Type B pancreatic cell (in vitro differentiated cells): ENCODE measurements around the gene IFI6. TPM values are rescaled to one million over a fixed set of nuclear protein-coding genes. Genes with fewer than 3 reads are reported as not detected.

Source experiments
- DNase-seq: peaks from one replicate; pipeline ENCODE4 v3.0.0; 2021; ENCODE audit warnings: mixed read lengths; ENCODE audit not compliant: unreplicated experiment; ENCODE audit errors: extremely low spot score
- H3K27ac Mint-ChIP-seq: 2 replicates; pipeline ENCODE4 v1.8.0; 2021; ENCODE audit warnings: mild to moderate bottlenecking, mixed read lengths
- H3K27me3 Mint-ChIP-seq: 2 replicates; pipeline ENCODE4 v1.8.0; 2021; ENCODE audit warnings: mixed read lengths
- H3K36me3 Mint-ChIP-seq: 2 replicates; pipeline ENCODE4 v1.8.0; 2021; ENCODE audit warnings: mixed read lengths
- H3K4me1 Mint-ChIP-seq: one replicate; pipeline ENCODE4 v1.8.0; 2021; ENCODE audit warnings: mixed read lengths; ENCODE audit not compliant: unreplicated experiment
- H3K4me3 Mint-ChIP-seq: 2 replicates; pipeline ENCODE4 v1.8.0; 2021; ENCODE audit warnings: mild to moderate bottlenecking, mixed read lengths
- H3K9me3 Mint-ChIP-seq: 2 replicates; pipeline ENCODE4 v1.8.0; 2021; ENCODE audit warnings: mixed read lengths
- CTCF ChIP-seq: fragments of 200-600 bp; sonication (generic); conservative IDR thresholded peaks from 2 replicates; pipeline ENCODE4 v1.5.0; 2021; ENCODE audit warnings: antibody characterized with exemption, mild to moderate bottlenecking
- total RNA-seq: library from RNA; stranded (reverse); gene quantifications from 2 replicates; pipeline ENCODE4 v1.2.1, GENCODE V29; 2021; ENCODE audit warnings: low replicate concordance

The IFI6 gene
- total RNA-seq, 1 donor from 2014 or later: 62.2 TPM

- Mint-ChIP-seq H3K27ac (peak overlapping the region; percentile 94), H3K4me1 (peaks cover 21% of the 10 kb centered on the region), H3K9me3 (no peaks in the 10 kb centered on the region), H3K27me3 (no peaks in the 10 kb centered on the region), H3K36me3 (no peaks in the 10 kb centered on the region), H3K4me3 (peak overlapping the region; percentile 4)
- no peak for DNase-seq
- TF ChIP-seq CTCF: no peak
Observed at GRCh38 chr1:27650171-27650538, 21.8 kb downstream of the IFI6 start.

GRCh38 chr1:27649306-27649635 lies 22.7 kb downstream of the IFI6 start:
- H3K27me3 Mint-ChIP-seq: no peaks in the 10 kb centered on the region
- H3K27ac Mint-ChIP-seq: no peak overlapping the region
- no peak for TF ChIP-seq CTCF
- no peaks in the 10 kb centered on the region for H3K36me3 Mint-ChIP-seq
- no peak overlapping the region for H3K4me3 Mint-ChIP-seq
- peaks cover 16% of the 10 kb centered on the region for H3K4me1 Mint-ChIP-seq
- no peaks in the 10 kb centered on the region for H3K9me3 Mint-ChIP-seq
- DNase-seq: no peak

GRCh38 chr1:27648602-27649305 lies 23.2 kb downstream of the IFI6 start:
- TF ChIP-seq CTCF: no peak
- Mint-ChIP-seq H3K9me3 (no peaks in the 10 kb centered on the region), H3K36me3 (no peaks in the 10 kb centered on the region), H3K27me3 (no peaks in the 10 kb centered on the region), H3K4me1 (peaks cover 16% of the 10 kb centered on the region), H3K4me3 (no peak overlapping the region), H3K27ac (no peak overlapping the region)
- no peak for DNase-seq

GRCh38 chr1:27647328-27647727 lies 24.7 kb downstream of the IFI6 start:
- DNase-seq: no peak
- H3K4me3 Mint-ChIP-seq: no peak overlapping the region
- TF ChIP-seq CTCF: no peak
- H3K27me3 Mint-ChIP-seq: no peaks in the 10 kb centered on the region
- no peaks in the 10 kb centered on the region for H3K9me3 Mint-ChIP-seq
- H3K27ac Mint-ChIP-seq: no peak overlapping the region
- no peaks in the 10 kb centered on the region for H3K36me3 Mint-ChIP-seq
- H3K4me1 Mint-ChIP-seq: peaks cover 19% of the 10 kb centered on the region

- H3K9me3 Mint-ChIP-seq: no peaks in the 10 kb centered on the region
Observed at GRCh38 chr1:27646676-27647075, 25.3 kb downstream of the IFI6 start.

More at GRCh38 chr1:27646676-27647075, 25.3 kb downstream of the IFI6 start:
- H3K4me3 Mint-ChIP-seq: no peak overlapping the region
- H3K36me3 Mint-ChIP-seq: no peaks in the 10 kb centered on the region
- no peaks in the 10 kb centered on the region for H3K27me3 Mint-ChIP-seq
- no peak overlapping the region for H3K27ac Mint-ChIP-seq
- DNase-seq: no peak
- peaks cover 19% of the 10 kb centered on the region for H3K4me1 Mint-ChIP-seq
- TF ChIP-seq CTCF: no peak
